Tibial artery (tissue), 4 donors: ENCODE measurements around the gene NACAD.

ENCODE experiments used
- DNase-seq, 2 donors: peaks; one replicate each; pipeline ENCODE4 v3.0.0-alpha.2; 2019
- H3K27ac ChIP-seq, 2 donors: fragments of 200-600 bp; sonication (generic) in 1 of 2; 1 replicate in 1 of 2; 2 replicates in 1 of 2; pipeline ENCODE4 v1.5.1; 2018 to 2019; ENCODE audit warnings: mild to moderate bottlenecking in 1 of 2
- H3K27me3 ChIP-seq, 2 donors: fragments of 200-600 bp; sonication (generic) in 1 of 2; one replicate each; pipeline versions ENCODE4 v1.5.1 to v1.6.0; 2016 to 2019
- H3K36me3 ChIP-seq, 3 donors: fragments of 200-600 bp; sonication (generic) in 2 of 3; one replicate each; pipeline ENCODE4 v1.5.1; 2016 to 2019; ENCODE audit warnings: mild to moderate bottlenecking in 2 of 3
- H3K4me1 ChIP-seq, 4 donors: fragments of 200-600 bp; sonication (generic) in 2 of 4; 1 replicate in 3 of 4; 2 replicates in 1 of 4; pipeline ENCODE4 v1.5.1; 2016 to 2019
- H3K4me3 ChIP-seq, 2 donors: fragments of 200-600 bp; sonication (generic) in 1 of 2; 1 replicate in 1 of 2; 2 replicates in 1 of 2; pipeline ENCODE4 v1.5.1; 2018 to 2019; ENCODE audit warnings: mild to moderate bottlenecking in 2 of 2
- H3K9me3 ChIP-seq, 3 donors: fragments of 200-600 bp; sonication (generic) in 1 of 3; one replicate each; pipeline ENCODE4 v1.5.1; 2016 to 2019
- CTCF ChIP-seq, 2 experiments: fragments of 200-600 bp in 1 of 2; fragments of 450-650 bp in 1 of 2; IDR thresholded peaks; one replicate each; pipeline ENCODE4 v1.5.1; 2017 to 2019; ENCODE audit warnings: antibody characterized with exemption in 2 of 2, mild to moderate bottlenecking in 1 of 2, moderate library complexity in 1 of 2
- intact Hi-C: fragments of 100-400 bp; cut with DNase I; formaldehyde crosslinking; loops from one replicate; pipeline ENCODE4 v1.15.0; 2023; ENCODE audit warnings: low total_unique reads

Gene NACAD

GRCh38 chr7:45048748-45049147 lies 40.0 kb downstream of the NACAD start:
- no peaks in the 10 kb centered on the region for H3K4me1 ChIP-seq
- no peak for DNase-seq
- H3K9me3 ChIP-seq: no peaks in the 10 kb centered on the region
- no peak for TF ChIP-seq CTCF (IDR thresholded peaks at IDR 0.05)
- no peaks in the 10 kb centered on the region for H3K27me3 ChIP-seq
- H3K4me3 ChIP-seq: no peak overlapping the region
- H3K36me3 ChIP-seq: peaks cover 10 to 21% (median 12%) of the 10 kb centered on the region in 3 donors
- intact Hi-C loops: no loop called here
- H3K27ac ChIP-seq: no peak overlapping the region

- intact Hi-C loops: no loop called here
- peaks cover 26 to 49% (median 34%) of the 10 kb centered on the region in 3 donors for H3K36me3 ChIP-seq
- DNase-seq: peak in 1 of 2 donors; percentile 5
These were observed 44.4 kb downstream of the NACAD start for GRCh38 chr7:45044338-45044737.

GRCh38 chr7:45039106-45039505 lies 49.7 kb downstream of the NACAD start:
- Histone ChIP-seq H3K9me3 (no peaks in the 10 kb centered on the region), H3K27me3 (no peaks in the 10 kb centered on the region), H3K36me3 (peaks cover 26 to 41% (median 34%) of the 10 kb centered on the region in 3 donors), H3K27ac (no peak overlapping the region), H3K4me1 (peaks cover 0 to 8% (median 3%) of the 10 kb centered on the region in 4 donors), H3K4me3 (no peak overlapping the region)
- intact Hi-C loops: no loop called here
- no peak for TF ChIP-seq CTCF (IDR thresholded peaks at IDR 0.05)
- DNase-seq: peak in 1 of 2 donors; percentile 13

More at GRCh38 chr7:45044338-45044737, 44.4 kb downstream of the NACAD start:
- no peaks in the 10 kb centered on the region for H3K4me1 ChIP-seq
- H3K4me3 ChIP-seq: no peak overlapping the region
- no peaks in the 10 kb centered on the region for H3K27me3 ChIP-seq
- H3K27ac ChIP-seq: no peak overlapping the region
- H3K9me3 ChIP-seq: no peaks in the 10 kb centered on the region
- no peak for TF ChIP-seq CTCF (IDR thresholded peaks at IDR 0.05)

GRCh38 chr7:45037876-45038275 lies 50.9 kb downstream of the NACAD start:
- H3K27me3 ChIP-seq: no peaks in the 10 kb centered on the region
- H3K27ac ChIP-seq: no peak overlapping the region
- no peaks in the 10 kb centered on the region for H3K9me3 ChIP-seq
- H3K4me1 ChIP-seq: peaks cover 0 to 20% (median 15%) of the 10 kb centered on the region in 4 donors
- peaks cover 17 to 40% (median 26%) of the 10 kb centered on the region in 3 donors for H3K36me3 ChIP-seq
- no peak for TF ChIP-seq CTCF (IDR thresholded peaks at IDR 0.05)
- H3K4me3 ChIP-seq: no peak overlapping the region
- DNase-seq: peak in 1 of 2 donors; percentile 12
- intact Hi-C loops: no loop called here

- Histone ChIP-seq H3K27ac (no peak overlapping the region), H3K4me1 (peaks cover 0 to 20% (median 15%) of the 10 kb centered on the region in 4 donors), H3K27me3 (no peaks in the 10 kb centered on the region), H3K9me3 (no peaks in the 10 kb centered on the region), H3K36me3 (peaks cover 16 to 34% (median 22%) of the 10 kb centered on the region in 3 donors), H3K4me3 (no peak overlapping the region)
- intact Hi-C loops: no loop called here
- DNase-seq: peak in 1 of 2 donors; percentile 38
- no peak for TF ChIP-seq CTCF (IDR thresholded peaks at IDR 0.05)
These were observed 52.0 kb downstream of the NACAD start for GRCh38 chr7:45036796-45037195.

GRCh38 chr7:45036317-45036716 lies 52.5 kb downstream of the NACAD start:
- Histone ChIP-seq H3K4me1 (peaks cover 0 to 20% (median 15%) of the 10 kb centered on the region in 4 donors), H3K27me3 (no peaks in the 10 kb centered on the region), H3K27ac (no peak overlapping the region), H3K4me3 (no peak overlapping the region), H3K36me3 (peaks cover 11 to 29% (median 18%) of the 10 kb centered on the region in 3 donors), H3K9me3 (no peaks in the 10 kb centered on the region)
- intact Hi-C loops: no loop called here
- no peak for TF ChIP-seq CTCF (IDR thresholded peaks at IDR 0.05)
- peak in 1 of 2 donors; percentile 11 for DNase-seq
